HG03159 (cell line): ENCODE measurements around the gene PDE10A.

Source experiments
- ATAC-seq: cut with Tn5 transposase; IDR thresholded peaks from one replicate; pipeline ENCODE4 v1.9.1; 2021; ENCODE audit warnings: mild to moderate bottlenecking, moderate library complexity; ENCODE audit not compliant: unreplicated experiment

Gene PDE10A

GRCh38 chr6:165678904-165679303 lies 15.9 kb upstream of the PDE10A start:
- ATAC-seq = no peak

- ATAC-seq = no peak
Observed at GRCh38 chr6:165678429-165678828, 15.4 kb upstream of the PDE10A start.

GRCh38 chr6:165677091-165677490 lies 14.1 kb upstream of the PDE10A start:
- ATAC-seq = no peak

- no peak for ATAC-seq
Observed at GRCh38 chr6:165676435-165677068, 13.5 kb upstream of the PDE10A start.

DNA sequence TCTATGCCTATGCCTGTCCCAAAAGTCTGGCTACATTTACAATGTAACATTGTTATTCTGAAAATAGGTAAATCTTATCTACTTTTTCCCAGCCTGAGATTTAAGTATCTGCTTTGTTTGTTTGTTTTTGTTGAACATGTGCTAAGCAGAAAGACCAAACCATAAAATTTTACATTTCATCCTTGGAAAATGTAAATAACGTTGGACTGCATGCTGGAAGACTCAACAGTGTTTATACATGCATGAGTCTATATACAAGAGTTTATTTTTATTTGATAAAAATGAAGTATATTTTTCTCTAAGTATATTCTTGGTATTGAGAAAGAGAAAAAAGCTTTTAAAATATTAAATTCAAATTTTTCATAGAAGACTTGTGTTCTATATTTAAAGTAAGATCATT lies 12.1 kb upstream of the PDE10A start:
- no peak for ATAC-seq

DNA sequence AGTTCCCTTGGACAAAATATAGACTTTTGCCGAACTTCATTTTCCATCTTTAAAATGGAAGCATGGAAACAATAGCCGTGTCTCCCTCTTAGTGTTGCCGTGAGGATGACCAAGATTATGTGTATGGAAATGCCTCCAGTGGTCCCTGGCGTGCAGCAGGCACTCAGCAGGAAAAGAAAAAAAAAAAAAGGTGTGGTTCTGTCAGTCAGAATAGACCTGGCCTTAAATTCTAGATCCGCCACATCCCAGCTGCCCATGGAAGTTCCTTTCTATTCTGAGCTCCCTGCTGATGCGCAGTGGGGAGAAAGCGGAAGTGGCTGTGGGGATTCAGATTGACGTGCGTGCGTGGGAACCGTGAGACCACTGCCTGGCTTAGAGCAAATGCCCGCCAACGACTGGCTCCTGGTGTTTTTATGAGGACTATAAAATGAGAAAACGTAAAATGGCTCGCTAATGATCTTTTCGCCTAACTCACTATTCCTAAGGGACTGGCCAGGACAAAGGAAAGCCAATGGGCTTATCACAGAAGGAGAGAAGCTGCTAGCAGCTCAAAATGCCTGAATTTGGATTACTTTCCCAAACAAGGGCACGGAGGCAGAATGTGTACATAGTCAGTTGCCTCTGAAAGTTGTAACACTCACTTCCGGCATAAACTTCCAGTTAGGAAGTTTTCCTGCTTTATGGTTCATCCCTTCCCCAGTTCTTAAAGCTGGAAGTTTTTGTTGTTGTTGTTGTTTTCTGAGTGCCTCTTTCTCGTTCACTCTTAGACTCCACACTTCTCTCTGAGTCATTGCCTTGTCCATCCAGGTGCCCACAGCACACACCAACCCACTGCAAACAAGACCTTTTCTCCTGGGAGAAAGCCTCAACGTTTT lies 11.4 kb upstream of the PDE10A start:
- no peak for ATAC-seq

DNA sequence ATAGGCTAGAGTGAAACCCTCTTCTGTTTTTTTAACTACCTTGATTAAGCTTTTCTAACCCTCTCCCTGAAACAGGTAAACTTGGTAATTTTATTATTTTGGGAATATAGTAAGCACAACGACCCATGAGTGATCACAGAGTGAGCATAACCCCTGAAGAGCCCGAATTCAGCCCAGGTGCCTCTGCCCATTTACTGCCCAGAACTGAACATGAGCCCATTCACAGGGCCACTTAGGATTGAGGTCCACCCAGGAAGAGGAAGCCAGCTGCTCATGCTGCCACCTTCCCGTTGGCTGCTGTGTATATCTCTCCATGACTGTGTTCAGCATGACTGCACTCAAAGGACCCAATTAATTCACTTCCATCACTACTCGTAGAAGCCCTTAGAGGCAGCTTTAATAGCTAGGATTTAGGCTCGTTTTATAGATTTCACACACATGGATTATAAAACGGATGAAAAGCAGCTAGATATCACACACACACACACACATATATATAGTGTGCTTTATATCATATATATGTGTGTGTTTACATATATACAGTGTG lies 8.3 kb upstream of the PDE10A start:
- ATAC-seq = no peak

- ATAC-seq = no peak
Observed at GRCh38 chr6:165668951-165669350, 5.9 kb upstream of the PDE10A start.

DNA sequence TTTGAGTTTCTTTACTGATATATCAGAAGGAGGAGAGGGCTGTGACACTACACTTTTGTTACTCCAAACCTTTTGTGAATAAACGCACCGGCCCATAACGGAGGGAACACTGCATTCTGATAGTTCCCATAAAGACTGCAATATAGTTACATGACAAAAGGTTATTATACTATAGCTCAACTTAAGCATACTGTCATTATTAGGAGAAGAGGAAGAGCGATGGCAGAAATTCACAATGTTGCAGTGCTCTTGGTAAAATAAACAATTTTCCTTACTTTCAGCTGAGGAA lies 2.3 kb upstream of the PDE10A start:
- ATAC-seq = no peak

DNA sequence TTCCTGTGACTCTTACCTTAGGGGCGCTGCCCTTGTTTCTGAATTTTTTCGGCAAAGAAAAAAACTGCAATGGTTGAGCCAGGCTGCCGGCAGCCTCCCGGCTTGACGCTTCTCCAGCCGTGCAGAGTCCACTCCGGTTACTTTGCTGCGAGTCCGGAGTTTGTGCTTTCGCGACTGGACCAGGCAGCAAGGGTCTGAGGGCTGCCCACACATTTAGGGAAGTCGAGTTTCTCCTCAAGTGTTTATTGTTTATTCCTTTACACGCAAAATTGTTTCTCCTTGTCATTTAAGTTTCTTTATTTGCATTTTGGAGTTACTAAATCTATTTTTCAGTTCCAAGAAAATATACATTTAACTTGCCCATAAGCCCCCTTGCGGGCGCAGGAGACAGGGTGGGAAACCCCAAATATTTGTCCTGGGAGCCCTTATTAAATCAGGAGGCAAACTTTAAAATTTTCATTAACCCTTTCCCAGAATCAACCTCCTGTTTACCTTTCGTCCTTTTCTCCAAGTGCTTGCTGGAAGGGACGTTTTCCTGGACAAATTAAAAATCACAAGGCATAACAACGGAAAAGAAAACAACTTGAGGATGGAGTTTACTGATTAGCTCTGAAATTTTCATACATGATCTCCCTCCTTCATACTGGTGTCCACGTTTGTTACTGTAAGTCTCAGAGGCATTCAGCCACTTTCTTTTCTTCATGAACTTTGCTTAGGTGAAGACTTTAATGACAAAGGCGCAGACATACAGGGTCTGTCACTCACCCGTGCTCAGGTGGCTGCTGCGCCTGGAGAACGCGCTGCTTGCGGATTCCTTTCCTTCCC lies 1.7 kb upstream of the PDE10A start:
- ATAC-seq = no peak

- ATAC-seq = no peak
Observed at GRCh38 chr6:165663736-165664558, 906 bp upstream of the PDE10A start.

- ATAC-seq = no peak
Observed at GRCh38 chr6:165663377-165663735, 315 bp upstream of the PDE10A start.

DNA sequence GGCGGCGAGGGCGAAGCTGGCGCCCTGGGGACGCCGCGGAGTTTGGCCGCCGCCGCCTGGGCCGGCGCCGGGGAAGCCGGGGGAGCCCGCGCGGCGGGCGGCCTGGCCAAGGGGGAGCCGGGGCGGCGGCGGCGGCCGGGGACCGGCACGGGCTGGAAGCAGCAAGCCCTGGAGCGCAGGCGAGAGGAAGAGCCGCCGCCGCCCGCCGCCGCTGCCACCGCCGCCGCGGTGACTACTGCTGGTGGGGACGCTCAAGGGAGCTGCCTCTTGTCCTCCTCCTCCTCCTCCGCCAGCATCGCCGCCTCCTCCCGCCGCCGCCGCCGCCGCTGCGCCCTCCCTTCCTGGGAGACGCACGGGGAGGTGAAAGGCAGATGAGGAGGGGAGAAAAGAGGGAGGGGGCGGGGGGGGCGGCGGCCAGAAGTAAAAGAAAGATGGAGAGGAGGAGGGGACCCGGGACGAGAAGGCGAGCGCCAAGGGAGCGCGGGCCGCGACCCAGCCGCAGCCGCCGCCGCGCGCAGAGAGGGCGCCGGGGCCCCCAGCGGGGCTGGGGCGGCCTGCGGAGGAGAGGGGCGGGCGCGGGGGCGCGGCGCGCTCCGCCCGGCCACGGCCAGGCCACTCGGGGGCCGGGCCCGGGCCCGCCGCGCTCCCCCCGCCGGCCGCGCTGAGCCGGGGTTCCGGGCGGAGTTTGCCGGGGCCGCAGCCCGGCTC lies 846 bp downstream of the PDE10A start:
- ATAC-seq = no peak

DNA sequence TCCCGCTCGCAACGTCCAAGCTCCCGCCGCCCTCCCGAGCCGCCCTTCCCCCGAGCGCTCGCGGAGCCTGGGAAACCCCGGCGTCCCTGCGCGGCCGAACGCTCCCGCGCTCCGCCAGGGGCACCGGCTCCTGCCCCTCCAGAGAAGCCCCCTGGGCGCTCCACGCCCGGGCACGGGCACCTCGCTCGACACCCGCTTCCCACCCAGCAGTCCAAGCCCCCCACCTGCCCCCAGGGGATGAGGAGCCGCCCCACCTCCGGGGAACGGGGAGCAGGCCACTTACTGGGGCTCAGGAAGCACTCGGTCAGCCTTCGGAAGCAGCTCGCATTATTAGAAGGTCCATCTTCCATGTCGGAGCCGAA lies 1.4 kb downstream of the PDE10A start:
- no peak for ATAC-seq

GRCh38 chr6:165660857-165661663 lies 2.0 kb downstream of the PDE10A start:
- ATAC-seq = no peak

DNA sequence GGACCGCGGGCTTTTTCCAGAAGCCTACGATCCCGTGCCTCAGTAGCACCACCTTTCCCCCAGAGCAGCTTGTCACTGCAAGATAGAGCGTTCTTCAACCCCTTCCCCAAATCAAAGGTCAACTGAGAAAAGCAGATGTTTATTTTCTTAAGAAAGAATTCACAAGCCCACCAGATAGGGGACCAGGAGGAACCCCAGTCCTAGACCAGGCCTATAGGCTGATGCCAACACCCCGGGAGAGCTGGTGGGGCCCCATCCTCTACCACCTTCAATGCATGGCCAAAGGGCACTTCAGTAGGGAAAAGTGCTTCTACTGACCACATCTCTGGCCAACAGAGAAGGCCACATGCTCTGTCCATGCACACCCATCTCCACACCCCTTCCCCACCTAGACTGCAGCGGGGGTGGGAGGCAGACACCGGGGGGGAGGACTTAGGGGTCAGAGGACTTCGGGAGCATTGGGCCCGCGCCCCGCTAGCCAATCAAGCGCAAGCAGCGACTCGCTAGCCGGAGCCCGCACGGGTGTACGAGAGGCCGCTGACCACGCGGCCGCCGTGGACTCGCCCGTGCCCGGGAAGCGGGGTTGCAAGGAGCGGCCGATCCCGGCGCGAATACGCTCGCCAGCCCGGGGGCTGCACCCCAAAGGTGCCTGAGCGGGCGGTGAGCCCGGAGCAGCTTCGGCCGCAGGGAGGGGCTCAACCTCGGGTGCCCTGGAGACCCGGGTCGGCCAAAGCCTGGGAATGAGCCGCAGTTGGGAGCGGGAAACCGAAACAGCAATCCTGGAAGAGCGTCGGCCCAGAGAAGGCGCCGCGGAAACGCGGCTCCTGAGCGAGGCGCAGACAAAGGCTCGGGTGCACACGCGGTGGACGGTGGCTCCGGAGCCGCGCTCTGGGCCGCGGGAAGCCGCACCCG lies 2.8 kb downstream of the PDE10A start:
- ATAC-seq = no peak

- no peak for ATAC-seq
Observed at GRCh38 chr6:165658395-165659058, 4.5 kb downstream of the PDE10A start.

GRCh38 chr6:165657325-165657680 lies 5.7 kb downstream of the PDE10A start:
- ATAC-seq = no peak
